ENCODE data around the gene CLDN8.

CLDN8 gene

GRCh38 chr21:30200000-30200399 is 15.9 kb downstream of the CLDN8 start:
- no peak for DNase-seq (ENCODE audit: low spot score)

- peak; percentile 33 for DNase-seq (ENCODE audit: low spot score)
Observed at GRCh38 chr21:30194701-30195299, 21.1 kb downstream of the CLDN8 start.

- no peak for DNase-seq (ENCODE audit: low spot score)
Observed at GRCh38 chr21:30193201-30193600, 22.7 kb downstream of the CLDN8 start.

GRCh38 chr21:30190554-30190953 is 25.3 kb downstream of the CLDN8 start:
- no peak for DNase-seq (ENCODE audit: low spot score)

GRCh38 chr21:30189773-30190172 is 26.1 kb downstream of the CLDN8 start:
- DNase-seq (ENCODE audit: low spot score), result no peak

- no peak for DNase-seq (ENCODE audit: low spot score)
Observed at GRCh38 chr21:30186242-30186641, 29.7 kb downstream of the CLDN8 start.

GRCh38 chr21:30168086-30168485 is 47.8 kb downstream of the CLDN8 start:
- no peak for DNase-seq (ENCODE audit: low spot score)

- no peak for DNase-seq (ENCODE audit: low spot score)
Observed at GRCh38 chr21:30166705-30167104, 49.2 kb downstream of the CLDN8 start, which contains the start of gene CLDN17. TSS of gene CLDN17 (minus strand) at chr21:30166805. CDS start at chr21:30166617, 188 bp downstream.

- DNase-seq (ENCODE audit: low spot score), result no peak
Observed at GRCh38 chr21:30166171-30166570, 49.7 kb downstream of the CLDN8 start.

GRCh38 chr21:30164796-30165195 is 51.1 kb downstream of the CLDN8 start:
- DNase-seq (ENCODE audit: low spot score), result no peak

All from activated CD4-positive, alpha-beta T cell treated with anti-CD3 and anti-CD28 coated beads, Interleukin-2, Interleukin-4, amounts not matched to agents 100 ng/mL and 50 ng/mL, durations not matched to agents 16 hours and 8 hours (primary cell).